HG03064 (cell line): ENCODE results near the gene CES5A.
"Not testable (repeated sequence)": the region's sequence is repeated elsewhere in the genome, so short reads cannot be mapped to it uniquely, and the experiment has no call there.

ENCODE experiments used
- ATAC-seq: cut with Tn5 transposase; IDR thresholded peaks from one replicate; pipeline ENCODE4 v1.9.1; 2021; ENCODE audit warnings: low read depth; ENCODE audit not compliant: unreplicated experiment

The CES5A gene, protein sequence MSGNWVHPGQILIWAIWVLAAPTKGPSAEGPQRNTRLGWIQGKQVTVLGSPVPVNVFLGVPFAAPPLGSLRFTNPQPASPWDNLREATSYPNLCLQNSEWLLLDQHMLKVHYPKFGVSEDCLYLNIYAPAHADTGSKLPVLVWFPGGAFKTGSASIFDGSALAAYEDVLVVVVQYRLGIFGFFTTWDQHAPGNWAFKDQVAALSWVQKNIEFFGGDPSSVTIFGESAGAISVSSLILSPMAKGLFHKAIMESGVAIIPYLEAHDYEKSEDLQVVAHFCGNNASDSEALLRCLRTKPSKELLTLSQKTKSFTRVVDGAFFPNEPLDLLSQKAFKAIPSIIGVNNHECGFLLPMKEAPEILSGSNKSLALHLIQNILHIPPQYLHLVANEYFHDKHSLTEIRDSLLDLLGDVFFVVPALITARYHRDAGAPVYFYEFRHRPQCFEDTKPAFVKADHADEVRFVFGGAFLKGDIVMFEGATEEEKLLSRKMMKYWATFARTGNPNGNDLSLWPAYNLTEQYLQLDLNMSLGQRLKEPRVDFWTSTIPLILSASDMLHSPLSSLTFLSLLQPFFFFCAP

GRCh38 chr16:55875273-55875672 lies at the start of gene CES5A:
TSS of gene CES5A (minus strand) at chr16:55875373. CDS start at chr16:55875221, 152 bp downstream.
- ATAC-seq = no peak

DNA sequence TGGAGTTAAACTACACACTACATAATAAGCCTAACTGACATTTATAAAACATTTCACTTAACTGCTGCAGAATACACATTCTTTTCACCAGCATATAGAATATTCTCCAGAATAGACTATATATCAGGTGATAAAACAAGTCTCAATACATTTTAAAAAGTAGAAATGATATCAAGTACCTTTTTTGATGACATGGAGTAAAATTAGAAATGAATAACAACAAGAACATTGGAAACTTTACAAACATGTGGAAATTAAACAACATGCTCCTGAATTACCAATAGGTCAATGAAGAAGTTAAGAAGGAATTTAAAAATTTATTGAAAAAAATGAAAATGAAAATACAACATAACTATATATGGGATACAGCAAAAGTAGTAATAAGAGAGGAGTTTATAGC lies 47.5 kb upstream of the CES5A start:
- no peak for ATAC-seq

DNA sequence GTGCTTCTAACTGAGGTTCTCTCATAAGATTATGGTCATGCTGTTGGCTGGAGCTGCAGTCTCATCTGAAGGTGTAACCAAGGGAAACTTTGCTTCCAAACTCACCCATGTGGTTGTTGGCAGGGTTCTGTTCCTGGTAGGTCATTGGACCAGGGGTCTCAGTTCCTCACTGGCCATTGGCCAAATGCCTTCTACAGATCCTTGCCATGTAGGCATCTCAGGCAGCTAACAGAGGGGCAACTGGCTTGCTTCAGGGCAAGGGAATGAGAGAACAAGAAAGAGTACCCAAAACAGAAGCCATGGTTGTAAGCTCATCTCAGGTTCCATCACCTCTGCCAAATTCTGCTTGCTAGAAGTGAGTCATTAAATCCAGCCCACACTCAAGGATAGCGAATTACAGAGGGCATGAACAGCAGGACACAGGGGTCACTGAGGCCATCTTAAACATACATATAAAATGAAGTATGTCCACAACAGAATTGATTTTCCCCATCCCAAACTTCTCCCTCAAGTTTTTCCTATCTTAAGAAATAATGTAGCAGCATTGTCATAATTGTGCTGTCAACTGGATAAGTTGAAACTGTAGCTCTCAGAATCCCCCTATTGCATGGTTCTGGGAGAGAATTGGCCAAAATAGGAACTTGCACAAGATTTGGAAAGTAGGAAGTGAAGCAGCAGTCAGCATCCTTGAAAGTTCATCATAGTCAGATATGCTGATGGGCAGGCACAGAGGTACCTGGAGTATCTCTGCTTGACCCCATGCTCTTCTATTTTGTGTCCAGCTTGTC lies 42.4 kb upstream of the CES5A start:
- ATAC-seq = no peak

- ATAC-seq = no peak
Observed at GRCh38 chr16:55915096-55915827, 40.1 kb upstream of the CES5A start.

DNA sequence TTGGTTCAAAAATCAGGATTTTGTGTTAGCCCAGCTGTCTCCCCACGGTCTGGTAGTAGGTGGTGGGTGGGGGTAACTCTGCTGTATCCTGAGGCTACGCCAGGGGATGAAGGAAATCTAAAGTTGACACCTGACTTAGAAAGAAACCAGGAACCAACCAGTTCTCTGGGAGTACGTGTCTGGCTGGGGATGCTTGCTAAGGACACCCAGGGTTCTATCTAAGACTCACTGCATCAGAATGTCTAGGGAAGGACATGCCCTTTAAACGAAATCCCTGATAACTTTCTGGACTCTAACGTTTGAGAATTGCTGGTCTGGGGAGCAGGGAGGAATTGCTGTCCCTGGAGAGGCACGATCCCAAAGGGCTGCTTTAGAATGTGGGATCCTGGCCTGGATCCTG lies 39.2 kb upstream of the CES5A start:
- ATAC-seq = no peak

- ATAC-seq = no peak
Observed at GRCh38 chr16:55913716-55914115, 38.5 kb upstream of the CES5A start.

GRCh38 chr16:55913121-55913520 lies 37.9 kb upstream of the CES5A start:
- ATAC-seq = not testable (repeated sequence)

DNA sequence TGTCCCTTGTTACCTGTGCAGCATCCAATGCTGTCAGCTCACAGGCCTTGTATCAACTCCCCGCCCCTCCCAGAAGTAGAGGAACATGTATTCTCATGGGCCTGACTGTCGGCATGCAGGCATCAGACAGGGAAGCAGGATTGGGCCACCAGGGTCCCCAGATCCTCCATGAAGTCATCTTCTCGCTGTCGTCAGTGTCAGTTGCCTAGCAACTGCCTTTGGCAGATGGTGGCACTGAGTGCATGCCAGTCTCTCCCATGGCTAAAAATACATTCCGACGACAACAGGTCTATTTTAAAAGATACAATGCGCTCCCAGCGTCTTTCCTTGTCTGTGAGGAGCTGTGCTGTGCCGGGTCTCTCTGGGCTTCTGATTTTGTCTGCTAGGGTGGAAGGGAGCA lies 36.8 kb upstream of the CES5A start:
- no peak for ATAC-seq

DNA sequence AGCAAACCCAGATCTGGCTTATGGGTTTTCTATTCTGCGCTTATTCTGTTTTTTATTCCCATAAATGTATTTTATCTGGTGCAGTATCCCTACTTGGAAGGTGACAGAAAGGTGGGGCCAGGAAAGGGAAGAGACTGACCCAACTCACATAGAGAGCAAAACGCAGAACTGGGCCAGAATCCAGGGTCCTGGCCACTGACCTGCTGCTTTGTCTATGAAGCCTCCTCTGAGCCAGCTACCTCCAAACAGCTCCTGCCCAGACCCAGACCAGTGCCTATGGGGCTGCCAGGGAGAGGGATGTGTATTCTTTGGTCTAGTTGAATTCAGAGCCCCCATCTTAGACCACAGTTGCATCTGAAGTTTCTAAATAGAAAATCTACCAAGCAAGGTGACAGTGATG lies 36.4 kb upstream of the CES5A start:
- ATAC-seq = no peak

DNA sequence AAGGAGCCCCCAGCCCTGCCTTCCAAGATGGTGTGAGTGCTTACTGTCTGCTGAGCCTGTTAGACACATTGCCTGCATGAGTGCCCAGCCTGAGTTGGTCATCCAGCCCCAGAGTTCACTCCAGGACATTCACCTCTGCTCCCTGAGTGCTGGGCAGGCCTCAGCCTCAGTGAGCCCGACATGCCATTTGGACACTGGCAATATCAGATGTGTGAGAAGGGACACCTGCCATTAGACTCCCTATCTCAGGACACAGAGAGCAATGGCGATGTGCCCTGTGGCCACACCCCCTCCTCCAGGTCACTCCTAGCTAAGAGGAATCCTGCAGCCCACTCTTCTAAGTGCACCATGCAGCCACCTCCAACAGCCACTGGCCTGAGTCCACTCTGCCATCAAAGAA lies 34.7 kb upstream of the CES5A start:
- ATAC-seq = no peak

- ATAC-seq = no peak
Observed at GRCh38 chr16:55908641-55909040, 33.5 kb upstream of the CES5A start.

GRCh38 chr16:55907661-55908060 lies 32.5 kb upstream of the CES5A start:
- no peak for ATAC-seq

- no peak for ATAC-seq
Observed at GRCh38 chr16:55906123-55906522, 30.9 kb upstream of the CES5A start.

- no peak for ATAC-seq
Observed at GRCh38 chr16:55905651-55906050, 30.5 kb upstream of the CES5A start.

GRCh38 chr16:55901566-55902217 lies 26.5 kb upstream of the CES5A start:
- no peak for ATAC-seq

- no peak for ATAC-seq
Observed at GRCh38 chr16:55900616-55901393, 25.6 kb upstream of the CES5A start.

DNA sequence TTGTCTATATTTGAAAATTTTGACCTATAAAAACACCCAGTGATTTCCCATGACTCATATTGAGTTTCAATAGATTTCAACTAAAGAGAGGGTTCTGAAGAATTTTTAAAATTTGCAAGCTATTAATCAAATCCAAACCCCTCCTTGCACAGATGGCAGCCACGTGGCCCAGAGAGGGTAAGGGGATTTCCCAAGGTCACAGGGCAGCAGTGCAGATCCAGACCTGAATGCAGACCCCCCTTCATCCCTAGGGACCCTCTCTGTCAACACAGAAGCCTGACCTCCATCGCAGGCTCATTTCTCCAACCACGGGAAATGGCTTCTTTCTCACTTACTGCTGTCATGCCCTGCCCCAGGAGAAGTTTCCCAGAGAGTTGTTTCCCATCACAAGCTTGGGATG lies 24.7 kb upstream of the CES5A start:
- ATAC-seq = no peak

DNA sequence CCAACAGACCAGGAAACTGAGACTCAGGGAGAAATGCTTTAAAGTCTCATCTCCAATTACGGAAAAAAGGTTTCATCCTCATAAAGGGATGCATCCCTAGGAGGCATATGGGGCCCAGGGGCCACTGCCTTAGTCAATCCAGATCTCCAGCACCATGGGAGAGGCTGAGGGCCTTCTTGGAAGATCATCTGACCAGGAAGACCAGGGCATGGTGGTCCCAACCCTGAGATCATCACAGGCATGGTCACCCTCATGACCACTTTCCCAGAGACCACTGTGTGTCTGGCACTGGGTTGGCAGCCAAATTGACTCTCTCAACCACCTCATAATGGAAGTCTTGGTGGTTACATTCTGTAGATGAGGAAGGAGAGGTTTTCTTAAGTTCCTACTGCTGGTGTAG lies 23.4 kb upstream of the CES5A start:
- ATAC-seq = no peak

DNA sequence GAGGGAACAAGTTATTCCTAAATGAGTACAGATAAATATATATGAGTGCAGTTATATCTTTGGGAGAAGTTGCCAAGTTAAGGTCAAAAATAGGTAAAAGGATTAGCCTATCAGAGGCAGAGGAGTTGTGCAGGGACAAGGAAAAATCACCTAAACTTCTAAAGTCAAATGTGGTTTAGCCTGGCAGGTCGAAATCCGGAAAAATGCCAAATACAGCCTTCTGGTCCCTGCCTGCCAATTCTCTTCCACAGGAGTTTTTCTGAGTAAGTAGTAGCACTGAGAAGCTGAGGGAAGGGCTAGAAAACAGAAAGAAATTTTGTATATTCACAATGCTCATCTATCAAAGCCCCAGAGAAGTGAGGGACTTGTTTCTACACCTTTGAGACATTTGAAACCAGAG lies 17.6 kb upstream of the CES5A start:
- no peak for ATAC-seq

DNA sequence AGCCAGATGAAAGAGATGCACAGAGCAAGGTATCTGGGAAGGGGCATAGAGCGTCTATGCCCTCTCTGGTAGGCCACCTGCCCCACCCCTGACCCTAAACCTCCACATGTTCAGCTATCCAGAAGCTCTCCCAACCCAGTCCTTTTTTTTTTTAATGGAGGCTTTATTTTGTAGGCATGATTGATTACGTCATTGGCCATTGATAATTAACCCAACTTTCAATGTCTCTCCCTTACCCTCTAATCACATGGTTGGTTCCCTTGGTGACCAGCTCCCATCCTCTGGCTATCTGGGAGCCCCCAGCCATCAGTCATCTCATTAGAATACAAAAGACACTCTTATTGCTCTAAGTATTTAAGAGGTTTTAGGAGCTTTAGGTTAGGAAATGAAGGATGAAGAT lies 14.3 kb upstream of the CES5A start:
- ATAC-seq = no peak
